K562 (cell line): Measurements from ENCODE around the gene ATP8B2. TPM values are rescaled to one million over a fixed set of nuclear protein-coding genes. Genes with fewer than 3 reads are reported as not detected.
"Not testable (repeated sequence)": the region's sequence is repeated elsewhere in the genome, so short reads cannot be mapped to it uniquely, and the experiment has no call there.

Experiments
- ATAC-seq: fragments of 200-7000 bp; cut with Tn5 transposase; 3 replicates; pipeline ENCODE4 v1.9.1; 2020; ENCODE audit warnings: moderate library complexity
- BruUV-seq: library from RNA; stranded (reverse); fragments of 400-500 nt; replicated peaks from 2 replicates; lab custom pipeline; 2021; lab: Mats Ljungman, UMichigan
- CTCF ChIA-PET: fragments of 300-600 bp; formaldehyde crosslinking; extraction: SDS; loops from one replicate; lab custom pipeline; 2021; ENCODE audit warnings: low intra/inter-chr PET ratio; lab: Yijun Ruan, JAX
- POLR2A ChIA-PET: fragments of 300-600, 350-650 bp; sonication (Branson Sonifier 250); formaldehyde crosslinking; extraction: SDS; loops from one replicate; lab custom pipeline; 2021; ENCODE audit warnings: antibody characterized with exemption, inconsistent platforms; lab: Yijun Ruan, JAX
- DNase-seq, 4 experiments: peaks; one replicate each; pipeline versions ENCODE4 v3.0.0 to v3.0.0-alpha.2; 2011 to 2018; ENCODE audit warnings: low spot score in 3 of 4, mixed read lengths in 3 of 4; ENCODE audit errors: extremely low read depth in 1 of 4
- FAIRE-seq: peaks from 2 replicates; lab custom pipeline; 2011; peaks lifted over from hg19 to GRCh38; lab: Jason Lieb, UNC
- H2AFZ ChIP-seq: 2 replicates; pipeline ENCODE4 v1.6.0; 2011; ENCODE audit warnings: low read depth, low read length, control low read depth, inconsistent platforms
- H3K27ac ChIP-seq: fragments of 200-600 bp; 3 replicates; pipeline ENCODE4 v1.8.0; 2011; ENCODE audit warnings: low read depth, mild to moderate bottlenecking, control low read depth, inconsistent platforms, low read length, moderate library complexity, mixed read lengths; ENCODE audit errors: extremely low read depth
- H3K27me3 ChIP-seq, 2 experiments: fragments of 300-600 bp in 1 of 2; 2 replicates in 1 of 2; 3 replicates in 1 of 2; pipeline versions ENCODE4 v1.6.0 to v1.8.0; 2011; ENCODE audit warnings: inconsistent platforms in 2 of 2, low read length in 2 of 2, mild to moderate bottlenecking in 1 of 2, mixed read lengths in 1 of 2, moderate library complexity in 1 of 2; ENCODE audit not compliant: control insufficient read depth in 2 of 2, insufficient read depth in 2 of 2
- H3K36me3 ChIP-seq: fragments of 300-600 bp; 3 replicates; pipeline ENCODE4 v1.8.0; 2011; ENCODE audit warnings: mild to moderate bottlenecking, low read length, inconsistent platforms; ENCODE audit not compliant: control insufficient read depth, insufficient read depth
- H3K4me1 ChIP-seq, 2 experiments: fragments of 200-600 bp in 1 of 2; replicated peaks in 1 of 2; 2 replicates in 1 of 2; 3 replicates in 1 of 2; pipeline versions ENCODE4 v1.5.1 to v1.8.0; 2011; ENCODE audit warnings: inconsistent platforms in 2 of 2, low read length in 2 of 2, mild to moderate bottlenecking in 1 of 2, mixed read lengths in 1 of 2, moderate library complexity in 1 of 2; ENCODE audit not compliant: control insufficient read depth in 2 of 2, insufficient read depth in 2 of 2
- H3K4me2 ChIP-seq: 2 replicates; pipeline ENCODE4 v1.6.1; 2011; ENCODE audit warnings: low read length, control low read depth, inconsistent platforms, mixed read lengths; ENCODE audit not compliant: insufficient read depth
- H3K4me3 ChIP-seq: fragments of 200-600 bp; sonication (generic), shearing (Covaris generic); 2 replicates; pipeline ENCODE4 v1.5.1; 2016; ENCODE audit warnings: control low read depth, inconsistent platforms
- H3K79me2 ChIP-seq: fragments of 200-600 bp; 3 replicates; pipeline ENCODE4 v1.8.0; 2011; ENCODE audit warnings: low read length, inconsistent platforms; ENCODE audit not compliant: control insufficient read depth, insufficient read depth
- H3K9ac ChIP-seq, 2 experiments: 2 replicates each; pipeline versions ENCODE4 v1.6.0 to v1.6.1; 2011; ENCODE audit warnings: low read depth in 2 of 2, low read length in 2 of 2, control low read depth in 1 of 2, inconsistent platforms in 1 of 2, mild to moderate bottlenecking in 1 of 2, mixed read lengths in 1 of 2; ENCODE audit not compliant: insufficient read depth in 1 of 2
- H3K9me1 ChIP-seq: one replicate; pipeline ENCODE4 v1.6.0; 2011; ENCODE audit warnings: inconsistent platforms, mild to moderate bottlenecking, low read length, moderate library complexity; ENCODE audit not compliant: control insufficient read depth, insufficient read depth
- H3K9me3 ChIP-seq: replicated peaks from 2 replicates; pipeline ENCODE4 v1.5.1; 2011; ENCODE audit warnings: low read depth, low read length, inconsistent platforms; ENCODE audit not compliant: control insufficient read depth, insufficient read depth
- H4K20me1 ChIP-seq: replicated peaks from 2 replicates; pipeline ENCODE4 v1.6.1; 2011; ENCODE audit warnings: low read length, inconsistent platforms, mixed read lengths; ENCODE audit not compliant: control insufficient read depth, insufficient read depth
- BRF2 ChIP-seq: IDR thresholded peaks from 3 replicates; pipeline ENCODE4 v1.6.1; 2011; ENCODE audit warnings: borderline replicate concordance, mild to moderate bottlenecking; ENCODE audit not compliant: insufficient read length, insufficient read depth
- ERF ChIP-seq: fragments of 450-650 bp; formaldehyde crosslinking; IDR thresholded peaks from 2 replicates; pipeline ENCODE4 v1.4.0; 2020; ENCODE audit warnings: mild to moderate bottlenecking, mixed read lengths
- HDAC3 ChIP-seq: fragments of 450-650 bp; IDR thresholded peaks from 2 replicates; pipeline ENCODE4 v1.6.1; 2018; ENCODE audit warnings: borderline replicate concordance, mild to moderate bottlenecking, moderate library complexity; ENCODE audit not compliant: partially characterized antibody
- PRPF4 ChIP-seq: fragments of 200-400 bp; formaldehyde crosslinking; IDR thresholded peaks from one replicate; pipeline ENCODE4 v1.6.1; 2017; ENCODE audit warnings: low read length, low read depth, mild to moderate bottlenecking; ENCODE audit not compliant: insufficient read depth, poor library complexity, severe bottlenecking
- ZC3H4 ChIP-seq: sonication (generic); formaldehyde crosslinking; IDR thresholded peaks from 2 replicates; pipeline ENCODE4 v1.9.0; 2021; ENCODE audit warnings: missing genetic modification reagents, borderline replicate concordance
- ZNF121 ChIP-seq: sonication (generic); formaldehyde crosslinking; conservative IDR thresholded peaks from 2 replicates; pipeline ENCODE4 v1.8.0; 2022; ENCODE audit warnings: missing genetic modification reagents
- ZNF134 ChIP-seq: fragments of 250-450 bp; sonication (Bioruptor Pico); conservative IDR thresholded peaks from 2 replicates; pipeline ENCODE4 v1.4.0; 2020
- ZNF253 ChIP-seq: fragments of 250-450 bp; sonication (Bioruptor Pico); conservative IDR thresholded peaks from 2 replicates; pipeline ENCODE4 v1.6.1; 2021; ENCODE audit warnings: mild to moderate bottlenecking
- ZNF644 ChIP-seq: fragments of 200-800 bp; sonication (Bioruptor generic); IDR thresholded peaks from 2 replicates; pipeline ENCODE4 v1.6.1; 2016; ENCODE audit warnings: low read depth, missing genetic modification characterization, missing compliant biosample characterization
- WGBS: fragments of 100-300 bp; shearing (Covaris generic); methylation state at CpG from one replicate; pipeline ENCODE4 v1.1.6; 2016; ENCODE audit warnings: low coverage, mixed read lengths; ENCODE audit not compliant: insufficient coverage; ENCODE audit errors: missing lambda C conversion rate; 5-methylcytosine and 5-hydroxymethylcytosine counted together
- in situ Hi-C: fragments of 300-500 bp; cut with MboI; formaldehyde crosslinking; loops from 4 replicates; pipeline ENCODE4 v1.15.0; 2018; ENCODE audit warnings: inconsistent platforms, mixed read lengths
- intact Hi-C: fragments of 100-400 bp; cut with micrococcal nuclease; formaldehyde crosslinking; loops from 2 replicates; pipeline ENCODE4 v1.14.2; 2022
- polyA plus RNA-seq, 8 experiments: library from polyadenylated mRNA; depleted of rRNA in 4 of 8; stranded (reverse) in 5 of 8; unstranded in 3 of 8; fragments of >200 nt; fragmentation: Nextera tagmentation in 2 of 8; fragmentation: Illumina TruSeq in 1 of 8; extraction: Ambion mirVana in 2 of 8; extraction: Trizol in 1 of 8; gene quantifications; 2 replicates each; pipeline versions ENCODE4 v1.2.1 to v1.2.3, GENCODE V29; 2011 to 2014; ENCODE audit warnings: inconsistent platforms in 1 of 8, missing spikeins in 1 of 8
- total RNA-seq, 7 experiments: library from RNA; depleted of rRNA in 6 of 7; stranded (reverse); fragments of >200 nt in 6 of 7; fragmentation: Illumina TruSeq in 2 of 7; extraction: Trizol in 2 of 7; gene quantifications; 2 replicates each; pipeline versions ENCODE4 v1.2.1 to v1.2.3, GENCODE V29; 2011 to 2021; ENCODE audit warnings: low replicate concordance in 1 of 7

The ATP8B2 gene
- total and polyA plus RNA-seq, 9 of the 15 experiments (the other 6 are each of a cell fraction or from before 2014, with no cell fraction given) = 0.27 to 33.2 (median 18.4) TPM

GRCh38 chr1:154373777-154374357 is 48.5 kb downstream of the ATP8B2 start:
- H3K9ac ChIP-seq, H3K9me3 ChIP-seq, H3K36me3 ChIP-seq, CTCF ChIA-PET, DNase-seq, H3K27me3 ChIP-seq: not testable (repeated sequence)
- TF ChIP-seq ZNF121 (CRISPR knock-in tag) = peak; percentile 55
- TF ChIP-seq, all 486 proteins: peak for 1; not testable (repeated sequence) for 485
- 59% methylated on average over 6 of the region's 7 CpGs for WGBS
- H3K4me2 ChIP-seq, ATAC-seq, H3K9me1 ChIP-seq, BruUV-seq, H3K79me2 ChIP-seq, H2AFZ ChIP-seq, H3K4me3 ChIP-seq, in situ Hi-C loops, H3K27ac ChIP-seq, H3K4me1 ChIP-seq, FAIRE-seq, H4K20me1 ChIP-seq, intact Hi-C loops: not testable (repeated sequence)
- POLR2A ChIA-PET = interaction anchor here (0.7 kb wide), 1 partner anchor 68 kb away, joined by 4 read pairs; no protein-coding TSS in a partner anchor

GRCh38 chr1:154379301-154379700 is 54.0 kb downstream of the ATP8B2 start:
- Histone ChIP-seq H3K4me1 (no peaks in the 10 kb centered on the region; a peak in 3 of 5 replicates), H3K4me3 (no peak overlapping the region), H4K20me1 (no peaks in the 10 kb centered on the region), H3K4me2 (no peak overlapping the region), H2AFZ (no peak overlapping the region), H3K27ac (no peak overlapping the region), H3K36me3 (no peaks in the 10 kb centered on the region), H3K9me3 (no peaks in the 10 kb centered on the region), H3K9me1 (no peaks in the 10 kb centered on the region), H3K79me2 (no peaks in the 10 kb centered on the region), H3K27me3 (no peaks in the 10 kb centered on the region), H3K9ac (no peak overlapping the region)
- DNase-seq (no peak), ATAC-seq (no peak), FAIRE-seq (no peak)
- CTCF ChIA-PET = no interaction called here
- TF ChIP-seq ZNF134 (CRISPR knock-in tag) = no peak
- no peak for TF ChIP-seq PRPF4
- no peak for TF ChIP-seq ZNF644 (tag)
- no peak for TF ChIP-seq BRF2
- no peak for TF ChIP-seq ERF (CRISPR knock-in tag)
- TF ChIP-seq ZC3H4 (CRISPR knock-in tag) = no peak
- TF ChIP-seq HDAC3 = no peak
- no peak for TF ChIP-seq ZNF253 (CRISPR knock-in tag)
- in situ Hi-C loops (no loop called here), intact Hi-C loops (no loop called here)
- BruUV-seq = no TSS peak
- 64% methylated on average over 16 of the region's 16 CpGs for WGBS
- POLR2A ChIA-PET = interaction anchor here (0.7 kb wide), 1 partner anchor 487 kb away, joined by 3 read pairs; no protein-coding TSS in a partner anchor
